Measurements from ENCODE around the gene TRPC6.

The TRPC6 gene

GRCh38 chr11:101428918-101429317 is 154.9 kb downstream of the TRPC6 start:
- no peaks in the 10 kb centered on the region for H3K36me3 ChIP-seq (ENCODE audit: control insufficient read depth, insufficient read depth, low read length)
- H3K4me3 ChIP-seq (ENCODE audit: low read length), result no peak overlapping the region
- H3K27me3 ChIP-seq (ENCODE audit: control insufficient read depth, insufficient read depth, low read length), result no peaks in the 10 kb centered on the region
- WGBS (ENCODE audit: insufficient coverage, insufficient read length), result no CpG with 5 or more reads among the region's 1 CpG
- no peak overlapping the region for H3K27ac ChIP-seq (ENCODE audit: low read length)
- H3K9me3 ChIP-seq (ENCODE audit: control insufficient read depth, insufficient read depth, low read length), result no peaks in the 10 kb centered on the region
- H3K4me1 ChIP-seq (ENCODE audit: control insufficient read depth, insufficient read depth, low read length), result peaks cover 4% of the 10 kb centered on the region; the same call in 1 of the 2 replicates
- DNase-seq (ENCODE audit: low read depth, low spot score), result no peak

- Histone ChIP-seq H3K36me3 (ENCODE audit: control insufficient read depth, insufficient read depth, low read length) (no peaks in the 10 kb centered on the region), H3K27ac (ENCODE audit: low read length) (no peak overlapping the region), H3K9me3 (ENCODE audit: control insufficient read depth, insufficient read depth, low read length) (no peaks in the 10 kb centered on the region; the same call in 1 of the 2 replicates), H3K4me3 (ENCODE audit: low read length) (no peak overlapping the region), H3K27me3 (ENCODE audit: control insufficient read depth, insufficient read depth, low read length) (no peaks in the 10 kb centered on the region), H3K4me1 (ENCODE audit: control insufficient read depth, insufficient read depth, low read length) (no peaks in the 10 kb centered on the region)
- no CpG with 5 or more reads among the region's 2 CpGs for WGBS (ENCODE audit: insufficient coverage, insufficient read length)
- DNase-seq (ENCODE audit: low read depth, low spot score), result no peak
Measured at GRCh38 chr11:101407324-101407723, 176.5 kb downstream of the TRPC6 start.
